ENCODE results near the gene IGSF21.
A peak's percentile ranks its signal among the peaks of the same experiment; 100 is the strongest.

DNA sequence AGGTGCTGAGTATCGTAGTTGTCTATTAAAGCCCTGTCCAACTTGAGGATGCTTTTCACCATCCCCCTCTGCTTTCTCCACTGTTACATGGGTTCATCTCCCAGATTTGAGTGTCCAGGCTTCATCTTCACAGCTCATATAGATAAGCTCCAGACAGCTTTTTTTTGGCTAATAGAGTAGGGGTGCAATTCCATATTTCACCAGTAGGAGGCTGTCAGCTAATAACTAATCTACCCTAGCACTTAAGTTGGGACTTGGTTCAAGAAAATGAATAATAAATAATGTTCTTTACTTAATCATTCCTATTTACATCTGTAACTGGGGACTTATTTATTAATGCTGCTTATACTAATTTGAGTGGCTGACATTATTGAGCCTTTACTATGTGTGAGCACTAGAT is 124.5 kb downstream of the IGSF21 start:
- TF ChIP-seq EZH2 (IDR thresholded peaks at IDR 0.05; ENCODE audit: borderline replicate concordance, insufficient read depth, low read depth, low read length, poor library complexity, severe bottlenecking), result no peak
- TF ChIP-seq, protein P1, sequence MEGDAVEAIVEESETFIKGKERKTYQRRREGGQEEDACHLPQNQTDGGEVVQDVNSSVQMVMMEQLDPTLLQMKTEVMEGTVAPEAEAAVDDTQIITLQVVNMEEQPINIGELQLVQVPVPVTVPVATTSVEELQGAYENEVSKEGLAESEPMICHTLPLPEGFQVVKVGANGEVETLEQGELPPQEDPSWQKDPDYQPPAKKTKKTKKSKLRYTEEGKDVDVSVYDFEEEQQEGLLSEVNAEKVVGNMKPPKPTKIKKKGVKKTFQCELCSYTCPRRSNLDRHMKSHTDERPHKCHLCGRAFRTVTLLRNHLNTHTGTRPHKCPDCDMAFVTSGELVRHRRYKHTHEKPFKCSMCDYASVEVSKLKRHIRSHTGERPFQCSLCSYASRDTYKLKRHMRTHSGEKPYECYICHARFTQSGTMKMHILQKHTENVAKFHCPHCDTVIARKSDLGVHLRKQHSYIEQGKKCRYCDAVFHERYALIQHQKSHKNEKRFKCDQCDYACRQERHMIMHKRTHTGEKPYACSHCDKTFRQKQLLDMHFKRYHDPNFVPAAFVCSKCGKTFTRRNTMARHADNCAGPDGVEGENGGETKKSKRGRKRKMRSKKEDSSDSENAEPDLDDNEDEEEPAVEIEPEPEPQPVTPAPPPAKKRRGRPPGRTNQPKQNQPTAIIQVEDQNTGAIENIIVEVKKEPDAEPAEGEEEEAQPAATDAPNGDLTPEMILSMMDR (IDR thresholded peaks at IDR 0.05), result peak; percentile 28
